ENCODE results near the gene ALX3.
"Not testable (repeated sequence)": the region's sequence is repeated elsewhere in the genome, so short reads cannot be mapped to it uniquely, and the experiment has no call there.

Gene ALX3

DNA sequence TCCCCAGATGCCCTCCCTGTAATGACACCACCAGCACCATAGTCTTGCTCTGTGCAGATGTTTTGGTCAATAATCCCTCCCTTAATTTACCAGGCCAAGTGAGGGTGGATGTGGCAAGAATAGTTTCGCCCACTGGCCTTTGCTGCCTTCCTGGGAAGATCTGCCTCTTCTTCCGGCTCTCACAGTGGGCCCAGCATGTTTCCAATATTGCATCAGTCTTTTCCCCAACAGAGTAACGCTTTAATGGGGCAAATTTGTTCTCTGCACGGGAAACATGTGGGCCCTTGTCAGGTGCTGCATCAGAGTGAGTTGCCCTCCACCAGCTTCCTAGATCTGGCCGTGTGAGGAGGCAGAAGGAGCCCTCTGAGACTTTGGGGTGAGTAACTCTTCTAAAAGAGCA is 12.0 kb upstream of the ALX3 start:
- no peaks in the 10 kb centered on the region for H3K36me3 ChIP-seq (ENCODE audit: low read depth)
- no peak overlapping the region for H3K27ac ChIP-seq (ENCODE audit: poor library complexity, severe bottlenecking)
- H3K4me1 ChIP-seq (ENCODE audit: insufficient read depth, poor library complexity, severe bottlenecking), result no peaks in the 10 kb centered on the region
- no peak for DNase-seq (ENCODE audit: low spot score)
- TF ChIP-seq, protein P1, sequence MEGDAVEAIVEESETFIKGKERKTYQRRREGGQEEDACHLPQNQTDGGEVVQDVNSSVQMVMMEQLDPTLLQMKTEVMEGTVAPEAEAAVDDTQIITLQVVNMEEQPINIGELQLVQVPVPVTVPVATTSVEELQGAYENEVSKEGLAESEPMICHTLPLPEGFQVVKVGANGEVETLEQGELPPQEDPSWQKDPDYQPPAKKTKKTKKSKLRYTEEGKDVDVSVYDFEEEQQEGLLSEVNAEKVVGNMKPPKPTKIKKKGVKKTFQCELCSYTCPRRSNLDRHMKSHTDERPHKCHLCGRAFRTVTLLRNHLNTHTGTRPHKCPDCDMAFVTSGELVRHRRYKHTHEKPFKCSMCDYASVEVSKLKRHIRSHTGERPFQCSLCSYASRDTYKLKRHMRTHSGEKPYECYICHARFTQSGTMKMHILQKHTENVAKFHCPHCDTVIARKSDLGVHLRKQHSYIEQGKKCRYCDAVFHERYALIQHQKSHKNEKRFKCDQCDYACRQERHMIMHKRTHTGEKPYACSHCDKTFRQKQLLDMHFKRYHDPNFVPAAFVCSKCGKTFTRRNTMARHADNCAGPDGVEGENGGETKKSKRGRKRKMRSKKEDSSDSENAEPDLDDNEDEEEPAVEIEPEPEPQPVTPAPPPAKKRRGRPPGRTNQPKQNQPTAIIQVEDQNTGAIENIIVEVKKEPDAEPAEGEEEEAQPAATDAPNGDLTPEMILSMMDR (IDR thresholded peaks at IDR 0.05; ENCODE audit: poor library complexity, severe bottlenecking), result no peak
- peaks cover 53% of the 10 kb centered on the region for H3K27me3 ChIP-seq (ENCODE audit: insufficient read depth, poor library complexity, severe bottlenecking)
- no peak for ATAC-seq (ENCODE audit: low read depth)
- H3K9me3 ChIP-seq (ENCODE audit: severe bottlenecking), result no peaks in the 10 kb centered on the region
- H3K4me3 ChIP-seq (ENCODE audit: severe bottlenecking), result no peak overlapping the region

DNA sequence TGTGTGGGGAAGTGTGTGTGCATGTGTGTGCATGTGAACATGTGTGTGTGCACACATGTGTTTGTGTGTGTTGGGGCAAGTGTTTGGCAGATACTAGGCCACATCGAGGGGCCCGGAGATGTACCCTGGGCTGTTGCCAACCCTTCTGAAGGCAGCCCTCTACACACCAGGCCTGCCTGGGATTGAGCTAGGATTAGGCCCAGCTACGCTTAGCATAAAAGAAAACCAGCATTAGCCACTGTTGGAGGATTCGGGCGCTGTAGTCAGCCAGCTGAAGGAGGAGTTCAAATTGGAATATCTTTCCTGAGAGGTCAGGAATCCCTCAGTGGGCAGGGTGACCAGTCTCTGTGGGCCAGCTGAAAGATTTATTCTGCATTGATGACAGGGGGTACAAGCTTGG is 10.6 kb upstream of the ALX3 start:
- H3K27me3 ChIP-seq (ENCODE audit: insufficient read depth, poor library complexity, severe bottlenecking), result peaks cover 42% of the 10 kb centered on the region
- DNase-seq (ENCODE audit: low spot score), result no peak
- TF ChIP-seq, protein P1 (IDR thresholded peaks at IDR 0.05; ENCODE audit: poor library complexity, severe bottlenecking), result no peak
- H3K4me3 ChIP-seq (ENCODE audit: severe bottlenecking), result no peak overlapping the region
- no peak overlapping the region for H3K27ac ChIP-seq (ENCODE audit: poor library complexity, severe bottlenecking)
- H3K4me1 ChIP-seq (ENCODE audit: insufficient read depth, poor library complexity, severe bottlenecking), result no peaks in the 10 kb centered on the region
- no peaks in the 10 kb centered on the region for H3K9me3 ChIP-seq (ENCODE audit: severe bottlenecking)
- ATAC-seq (ENCODE audit: low read depth), result no peak
- H3K36me3 ChIP-seq (ENCODE audit: low read depth), result no peaks in the 10 kb centered on the region

DNA sequence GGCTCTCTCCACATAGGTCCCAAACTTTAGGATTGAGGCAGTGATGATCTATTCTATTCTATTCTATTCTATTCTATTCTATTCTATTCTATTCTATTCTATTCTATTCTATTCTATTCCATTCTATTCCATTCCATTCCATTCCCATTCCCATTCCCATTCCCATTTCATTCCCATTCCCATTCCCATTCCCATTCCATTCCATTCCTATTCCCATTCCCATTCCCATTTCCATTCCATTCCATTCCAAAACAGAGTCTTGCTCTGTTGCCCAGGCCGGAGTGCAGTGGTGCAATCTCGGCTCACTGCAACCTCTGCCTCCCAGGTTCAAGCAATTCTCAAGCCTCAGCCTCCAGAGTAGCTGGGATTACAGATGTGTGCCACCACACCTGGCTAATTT is 9.5 kb upstream of the ALX3 start:
- not testable (repeated sequence) for H3K9me3 ChIP-seq (ENCODE audit: severe bottlenecking); ATAC-seq (ENCODE audit: low read depth); H3K4me1 ChIP-seq (ENCODE audit: insufficient read depth, poor library complexity, severe bottlenecking); H3K4me3 ChIP-seq (ENCODE audit: severe bottlenecking); H3K36me3 ChIP-seq (ENCODE audit: low read depth); H3K27ac ChIP-seq (ENCODE audit: poor library complexity, severe bottlenecking); DNase-seq (ENCODE audit: low spot score)
- H3K27me3 ChIP-seq (ENCODE audit: insufficient read depth, poor library complexity, severe bottlenecking), result peaks cover 31% of the 10 kb centered on the region

DNA sequence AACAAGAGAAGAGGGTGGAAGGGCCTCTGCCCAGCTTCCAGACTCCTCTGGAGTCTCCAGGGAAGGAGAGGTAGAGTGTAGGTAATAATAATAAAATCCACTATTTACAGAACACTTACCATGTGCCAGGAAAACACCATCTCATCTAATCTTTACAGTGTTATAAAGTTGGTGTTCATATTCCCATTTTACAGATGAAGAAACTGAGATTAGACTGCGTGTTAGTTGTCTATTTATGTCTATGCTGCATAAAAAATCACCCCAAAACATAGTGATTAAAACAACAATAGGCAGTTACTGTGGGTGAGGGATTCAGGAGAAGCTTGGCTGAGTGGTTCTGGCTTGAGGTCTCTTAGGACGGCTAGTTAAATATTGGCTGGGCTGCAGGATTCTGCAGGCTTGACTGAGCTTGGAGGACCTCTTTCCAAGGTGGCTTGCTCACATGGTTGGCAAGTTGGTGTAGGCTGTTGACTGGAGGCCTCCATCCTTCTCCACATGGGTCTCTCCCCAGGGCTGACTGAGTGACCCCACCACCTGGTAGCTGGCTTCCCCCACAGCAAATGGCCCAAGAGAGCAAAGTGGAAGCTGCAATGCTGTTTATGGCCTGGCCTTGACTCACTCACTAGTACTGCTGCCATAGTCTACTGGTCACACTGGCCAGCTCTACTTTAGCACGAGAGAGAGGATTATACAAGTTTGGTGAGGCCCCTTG is 6.5 kb upstream of the ALX3 start:
- Histone ChIP-seq H3K27me3 (ENCODE audit: insufficient read depth, poor library complexity, severe bottlenecking) (peaks cover 7% of the 10 kb centered on the region), H3K36me3 (ENCODE audit: low read depth) (no peaks in the 10 kb centered on the region), H3K4me3 (ENCODE audit: severe bottlenecking) (no peak overlapping the region), H3K9me3 (ENCODE audit: severe bottlenecking) (no peaks in the 10 kb centered on the region), H3K27ac (ENCODE audit: poor library complexity, severe bottlenecking) (no peak overlapping the region), H3K4me1 (ENCODE audit: insufficient read depth, poor library complexity, severe bottlenecking) (no peaks in the 10 kb centered on the region)
- DNase-seq (ENCODE audit: low spot score) (no peak), ATAC-seq (ENCODE audit: low read depth) (no peak)
- TF ChIP-seq, protein P1 (IDR thresholded peaks at IDR 0.05; ENCODE audit: poor library complexity, severe bottlenecking), result no peak

DNA sequence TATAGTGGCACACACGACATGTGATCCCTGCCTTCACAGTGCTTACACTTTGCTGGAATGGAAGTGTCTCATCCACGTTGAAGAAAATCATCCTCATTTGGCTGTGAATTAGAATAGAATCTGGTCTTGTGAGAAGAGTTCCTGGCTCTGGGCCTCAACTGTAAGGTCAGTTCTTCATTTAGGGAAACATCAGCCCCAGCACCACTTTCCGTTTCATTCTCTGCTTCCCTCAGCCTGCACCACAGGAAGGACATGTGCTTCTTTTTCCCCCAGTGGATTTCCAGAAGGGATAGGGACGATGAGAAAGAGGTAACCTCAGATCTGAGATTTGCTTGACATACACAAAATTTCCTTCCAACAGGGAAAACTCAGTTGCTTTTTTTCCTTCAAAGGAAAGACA is 3.7 kb upstream of the ALX3 start:
- no peaks in the 10 kb centered on the region for H3K36me3 ChIP-seq (ENCODE audit: low read depth)
- H3K27ac ChIP-seq (ENCODE audit: poor library complexity, severe bottlenecking), result no peak overlapping the region
- H3K27me3 ChIP-seq (ENCODE audit: insufficient read depth, poor library complexity, severe bottlenecking), result peaks cover 31% of the 10 kb centered on the region
- TF ChIP-seq, protein P1 (IDR thresholded peaks at IDR 0.05; ENCODE audit: poor library complexity, severe bottlenecking), result no peak
- ATAC-seq (ENCODE audit: low read depth), result no peak
- no peaks in the 10 kb centered on the region for H3K9me3 ChIP-seq (ENCODE audit: severe bottlenecking)
- no peaks in the 10 kb centered on the region for H3K4me1 ChIP-seq (ENCODE audit: insufficient read depth, poor library complexity, severe bottlenecking)
- DNase-seq (ENCODE audit: low spot score), result no peak
- H3K4me3 ChIP-seq (ENCODE audit: severe bottlenecking), result no peak overlapping the region
